H7 (cell line): ENCODE data around the gene NPLOC4. TPM values are rescaled to one million over a fixed set of nuclear protein-coding genes. Genes with fewer than 3 reads are reported as not detected.
"Not testable (repeated sequence)": the region's sequence is repeated elsewhere in the genome, so short reads cannot be mapped to it uniquely, and the experiment has no call there.

Source experiments
- DNase-seq: peaks from one replicate; pipeline ENCODE4 v3.0.0; 2012
- H3K27me3 ChIP-seq: 2 replicates; pipeline ENCODE4 v1.6.0; 2011; ENCODE audit warnings: mild to moderate bottlenecking, low read length; ENCODE audit not compliant: control insufficient read depth, insufficient read depth
- H3K36me3 ChIP-seq: replicated peaks from 2 replicates; pipeline ENCODE4 v1.5.1; 2011; ENCODE audit warnings: low read length; ENCODE audit not compliant: control insufficient read depth, insufficient read depth
- H3K4me3 ChIP-seq: 2 replicates; pipeline ENCODE4 v1.5.1; 2011; ENCODE audit warnings: low read depth, mild to moderate bottlenecking, control low read depth, low read length, moderate library complexity; ENCODE audit not compliant: insufficient read depth
- total RNA-seq: library from RNA; depleted of rRNA; stranded (reverse); fragments of >200 nt; shearing (Covaris generic); gene quantifications from 2 replicates; pipeline ENCODE4 v1.2.3, GENCODE V29; 2014

The NPLOC4 gene
- total RNA-seq, 1 experiment from 2014 or later = 64.5 TPM

GRCh38 chr17:81531013-81531412 is 105.9 kb downstream of the NPLOC4 start:
- DNase-seq, H3K27me3 ChIP-seq, H3K36me3 ChIP-seq: not testable (repeated sequence)

DNA sequence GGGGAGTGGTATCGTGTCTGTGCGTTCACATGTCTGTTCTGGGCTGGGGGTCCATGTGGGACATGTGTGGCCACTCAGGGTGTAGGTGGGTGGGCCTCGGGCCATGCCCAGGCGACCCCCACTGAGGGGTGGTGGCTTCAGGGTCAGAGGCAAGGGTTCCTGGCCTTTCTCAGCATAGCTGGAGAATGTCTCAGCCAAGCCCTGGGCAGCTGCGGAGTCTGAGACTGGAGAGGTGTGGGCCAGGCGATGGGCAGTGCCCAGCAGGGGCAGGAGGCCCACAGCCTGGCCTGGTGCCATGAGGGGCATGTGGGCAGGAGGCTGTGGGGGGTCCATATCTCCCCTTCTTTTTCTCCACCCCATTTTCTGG is 107.5 kb downstream of the NPLOC4 start:
- Histone ChIP-seq H3K36me3 (no peaks in the 10 kb centered on the region), H3K27me3 (peaks cover 4% of the 10 kb centered on the region; the same call in 1 of the 2 replicates), H3K4me3 (no peak overlapping the region)
- DNase-seq = no peak

More at GRCh38 chr17:81531013-81531412, 105.9 kb downstream of the NPLOC4 start:
- H3K4me3 ChIP-seq = not testable (repeated sequence)

DNA sequence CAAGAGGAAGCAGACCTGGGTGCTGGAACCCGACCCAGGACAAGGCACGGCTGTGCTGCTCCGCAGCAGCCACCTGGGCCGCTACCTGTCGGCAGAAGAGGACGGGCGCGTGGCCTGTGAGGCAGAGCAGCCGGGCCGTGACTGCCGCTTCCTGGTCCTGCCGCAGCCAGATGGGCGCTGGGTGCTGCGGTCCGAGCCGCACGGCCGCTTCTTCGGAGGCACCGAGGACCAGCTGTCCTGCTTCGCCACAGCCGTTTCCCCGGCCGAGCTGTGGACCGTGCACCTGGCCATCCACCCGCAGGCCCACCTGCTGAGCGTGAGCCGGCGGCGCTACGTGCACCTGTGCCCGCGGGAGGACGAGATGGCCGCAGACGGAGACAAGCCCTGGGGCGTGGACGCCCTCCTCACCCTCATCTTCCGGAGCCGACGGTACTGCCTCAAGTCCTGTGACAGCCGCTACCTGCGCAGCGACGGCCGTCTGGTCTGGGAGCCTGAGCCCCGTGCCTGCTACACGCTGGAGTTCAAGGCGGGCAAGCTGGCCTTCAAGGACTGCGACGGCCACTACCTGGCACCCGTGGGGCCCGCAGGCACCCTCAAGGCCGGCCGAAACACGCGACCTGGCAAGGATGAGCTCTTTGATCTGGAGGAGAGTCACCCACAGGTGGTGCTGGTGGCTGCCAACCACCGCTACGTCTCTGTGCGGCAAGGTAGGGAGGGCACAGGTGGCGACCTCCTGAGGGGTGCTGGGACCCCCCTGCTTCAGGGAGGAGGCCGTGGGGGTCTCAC is 108.1 kb downstream of the NPLOC4 start:
- no peak overlapping the region for H3K4me3 ChIP-seq
- no peaks in the 10 kb centered on the region for H3K36me3 ChIP-seq
- no peak for DNase-seq
- peaks cover 2% of the 10 kb centered on the region; the same call in 1 of the 2 replicates for H3K27me3 ChIP-seq

DNA sequence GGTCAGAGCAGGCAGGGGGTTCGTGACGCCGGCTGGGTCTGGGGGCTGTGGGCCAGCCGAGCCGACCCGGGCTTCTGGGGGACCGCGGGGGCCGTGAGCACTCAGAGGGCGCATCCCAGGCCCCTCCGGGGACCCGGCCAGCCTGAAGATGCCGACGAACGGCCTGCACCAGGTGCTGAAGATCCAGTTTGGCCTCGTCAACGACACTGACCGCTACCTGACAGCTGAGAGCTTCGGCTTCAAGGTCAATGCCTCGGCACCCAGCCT is 108.6 kb downstream of the NPLOC4 start:
- no peak for DNase-seq
- Histone ChIP-seq H3K4me3 (no peak overlapping the region), H3K36me3 (no peaks in the 10 kb centered on the region), H3K27me3 (0 out of 2 replicates have a peak, but pooled peaks cover 2% of the 10 kb centered on the region)

GRCh38 chr17:81527591-81528383 is 109.1 kb downstream of the NPLOC4 start, which contains the start of gene FSCN2:
Gene FSCN2, plus strand, starts transcription at chr17:81528377. Its CDS starts 155 bp downstream, at chr17:81528532.
- Histone ChIP-seq H3K36me3 (no peaks in the 10 kb centered on the region), H3K27me3 (0 out of 2 replicates have a peak, but pooled peaks cover under 1% of the 10 kb centered on the region), H3K4me3 (no peak within 1 kb of the TSS)
- DNase-seq = peak; percentile 71

DNA sequence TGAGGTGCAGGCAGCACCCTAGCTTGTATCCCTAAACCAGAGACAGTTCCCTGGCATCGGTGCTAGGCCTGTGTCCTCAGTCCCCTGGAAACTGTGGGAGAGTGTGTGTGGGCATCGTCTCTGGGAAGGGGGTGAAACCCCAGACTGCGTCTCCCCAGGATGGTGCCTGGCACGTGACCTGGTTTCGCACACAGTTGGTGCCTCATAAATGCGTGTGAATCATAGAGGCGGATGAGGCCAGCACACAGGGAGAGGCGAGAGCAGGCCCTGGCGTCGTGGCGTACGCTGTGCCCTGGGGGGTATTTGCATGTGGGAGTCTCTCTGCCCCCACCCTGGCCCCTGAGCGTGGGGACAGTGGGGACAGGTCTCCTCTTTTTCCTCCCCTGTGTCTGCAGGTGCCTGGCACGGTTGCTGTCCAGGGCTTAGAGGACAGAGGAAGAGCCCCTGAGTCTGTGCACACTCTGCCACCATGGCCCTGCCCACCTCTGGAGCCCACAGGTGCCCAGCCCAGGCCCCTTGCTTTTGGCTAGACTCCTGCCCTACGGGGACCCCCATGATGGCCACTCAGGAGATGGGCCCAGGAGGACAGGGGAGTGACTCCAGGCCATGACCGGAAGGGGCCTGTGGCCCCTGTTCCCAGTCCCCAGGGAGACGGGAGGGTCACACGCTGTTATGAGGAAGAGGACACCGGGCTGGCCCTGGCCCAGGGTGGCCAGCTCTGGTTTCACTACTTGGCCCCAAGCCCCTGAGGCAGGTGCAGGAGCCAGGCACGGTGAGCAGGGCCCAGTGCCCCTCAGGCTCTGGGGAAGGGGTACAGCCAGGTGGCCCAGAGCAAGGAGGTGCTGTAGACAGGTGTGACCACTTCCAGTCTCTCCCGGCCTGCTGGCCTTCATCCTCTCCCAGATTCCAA is 110.0 kb downstream of the NPLOC4 start:
- Histone ChIP-seq H3K27me3 (no peaks in the 10 kb centered on the region), H3K36me3 (no peaks in the 10 kb centered on the region), H3K4me3 (no peak overlapping the region)
- DNase-seq = peak; percentile 57

- Histone ChIP-seq H3K4me3 (no peak overlapping the region), H3K27me3 (peaks cover 6% of the 10 kb centered on the region; the same call in 1 of the 2 replicates)
- no peak for DNase-seq
Observed at GRCh38 chr17:81524865-81525159, 112.1 kb downstream of the NPLOC4 start.

GRCh38 chr17:81524039-81524864 is 112.7 kb downstream of the NPLOC4 start:
- Histone ChIP-seq H3K4me3 (no peak overlapping the region), H3K27me3 (peaks cover 12% of the 10 kb centered on the region; the same call in 1 of the 2 replicates), H3K36me3 (no peaks in the 10 kb centered on the region)
- peak; percentile 73 for DNase-seq

More at GRCh38 chr17:81524865-81525159, 112.1 kb downstream of the NPLOC4 start:
- no peaks in the 10 kb centered on the region for H3K36me3 ChIP-seq

DNA sequence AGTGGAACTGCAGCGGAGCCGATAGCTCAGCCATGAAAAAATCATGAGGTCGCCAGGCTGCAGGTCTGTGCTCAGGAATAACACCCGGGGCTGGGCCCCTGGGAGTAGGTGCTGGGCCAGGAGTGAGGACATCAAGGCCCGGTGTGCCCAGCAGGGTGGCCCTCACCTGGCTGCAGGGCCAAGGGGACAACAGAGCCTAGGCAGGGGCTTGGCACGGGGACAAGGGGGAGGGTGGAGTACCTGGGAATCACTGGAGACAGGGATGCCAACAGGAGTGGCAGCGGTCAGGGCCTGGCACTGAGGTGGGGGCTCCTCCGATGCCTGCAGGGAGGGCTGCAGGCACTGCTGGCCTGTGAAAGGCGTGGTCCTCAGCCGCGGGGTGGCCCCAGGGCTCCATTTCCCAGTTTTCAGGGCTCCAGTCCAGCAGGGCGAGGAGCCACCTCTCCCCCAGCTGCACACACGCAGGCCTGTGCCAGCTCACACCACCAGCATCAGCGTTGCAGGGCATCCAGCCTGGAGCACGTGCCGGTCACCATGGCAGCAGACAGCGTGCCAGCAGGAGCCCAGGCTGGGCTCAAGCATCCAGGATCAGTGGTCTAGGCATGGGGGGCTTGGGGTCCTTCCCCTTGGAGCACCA is 113.4 kb downstream of the NPLOC4 start:
- DNase-seq = no peak
- H3K4me3 ChIP-seq = no peak overlapping the region
- no peaks in the 10 kb centered on the region for H3K36me3 ChIP-seq
- H3K27me3 ChIP-seq = peaks cover 18% of the 10 kb centered on the region

DNA sequence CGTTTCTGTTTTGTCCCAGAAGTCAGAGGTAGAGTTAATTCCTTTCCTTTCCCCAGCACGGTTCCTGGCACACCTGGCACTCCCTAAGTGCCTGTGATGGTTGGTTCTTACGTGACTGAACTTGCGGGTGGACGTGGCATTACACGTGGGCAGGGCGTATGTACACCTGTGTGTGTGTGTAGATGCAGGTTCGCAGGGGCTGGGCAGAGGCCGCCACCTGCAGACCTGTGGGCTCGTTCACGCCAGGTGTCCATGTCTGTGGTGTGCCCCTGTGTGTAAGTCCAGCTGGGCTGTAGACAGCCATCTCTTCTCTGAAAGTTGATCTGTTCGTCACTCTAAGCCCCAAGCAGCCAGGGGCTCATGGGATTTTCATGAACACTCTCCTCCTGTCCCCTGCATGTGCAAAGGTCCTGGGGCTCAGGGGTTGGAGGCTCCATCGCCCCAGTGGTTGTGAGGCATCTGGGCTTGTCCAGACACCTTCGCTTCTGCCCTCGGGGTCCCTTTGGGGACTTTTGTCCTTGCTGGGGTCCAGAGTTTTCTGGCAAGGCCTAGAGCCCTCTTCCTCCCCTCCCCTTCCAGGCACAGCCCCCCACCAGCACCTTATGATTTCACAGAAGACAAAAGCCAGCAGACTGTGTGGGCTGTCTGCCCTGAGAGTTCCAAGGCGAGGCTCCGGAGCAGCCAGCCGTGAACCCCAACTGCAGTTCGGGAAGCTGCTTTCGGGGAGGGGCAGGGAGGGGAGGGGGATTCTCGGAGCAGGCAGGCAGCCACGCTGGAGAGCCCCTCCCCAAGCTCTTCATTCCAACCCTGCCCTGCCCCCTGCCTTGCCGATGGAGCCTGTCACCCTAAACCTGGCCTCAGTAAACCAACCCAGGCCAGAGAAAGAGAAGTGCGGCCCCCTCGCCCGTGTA is 114.2 kb downstream of the NPLOC4 start:
- Histone ChIP-seq H3K36me3 (no peaks in the 10 kb centered on the region), H3K27me3 (peaks cover 18% of the 10 kb centered on the region), H3K4me3 (no peak overlapping the region)
- DNase-seq = peak; percentile 94

GRCh38 chr17:81520021-81520901 is 116.7 kb downstream of the NPLOC4 start:
- Histone ChIP-seq H3K4me3 (peak overlapping the region; percentile 52; the same call in 1 of the 2 replicates), H3K36me3 (peaks cover 1% of the 10 kb centered on the region; the same call in 1 of the 2 replicates), H3K27me3 (peaks cover 18% of the 10 kb centered on the region)
- no peak for DNase-seq
